AG09319 (cell line): Measurements from ENCODE around the gene CALU.
A peak's percentile ranks its signal among the peaks of the same experiment; 100 is the strongest.

Source experiments
- DNase-seq: peaks from one replicate; pipeline ENCODE4 v3.0.0-alpha.2; 2010; ENCODE audit warnings: low read depth; ENCODE audit errors: extremely low read depth
- TF ChIP-seq, protein P1 (sequence below): IDR thresholded peaks from 2 replicates; pipeline ENCODE4 v1.5.1; 2011; ENCODE audit warnings: low read depth, mild to moderate bottlenecking, inconsistent platforms, low read length, moderate library complexity

Gene CALU

DNA sequence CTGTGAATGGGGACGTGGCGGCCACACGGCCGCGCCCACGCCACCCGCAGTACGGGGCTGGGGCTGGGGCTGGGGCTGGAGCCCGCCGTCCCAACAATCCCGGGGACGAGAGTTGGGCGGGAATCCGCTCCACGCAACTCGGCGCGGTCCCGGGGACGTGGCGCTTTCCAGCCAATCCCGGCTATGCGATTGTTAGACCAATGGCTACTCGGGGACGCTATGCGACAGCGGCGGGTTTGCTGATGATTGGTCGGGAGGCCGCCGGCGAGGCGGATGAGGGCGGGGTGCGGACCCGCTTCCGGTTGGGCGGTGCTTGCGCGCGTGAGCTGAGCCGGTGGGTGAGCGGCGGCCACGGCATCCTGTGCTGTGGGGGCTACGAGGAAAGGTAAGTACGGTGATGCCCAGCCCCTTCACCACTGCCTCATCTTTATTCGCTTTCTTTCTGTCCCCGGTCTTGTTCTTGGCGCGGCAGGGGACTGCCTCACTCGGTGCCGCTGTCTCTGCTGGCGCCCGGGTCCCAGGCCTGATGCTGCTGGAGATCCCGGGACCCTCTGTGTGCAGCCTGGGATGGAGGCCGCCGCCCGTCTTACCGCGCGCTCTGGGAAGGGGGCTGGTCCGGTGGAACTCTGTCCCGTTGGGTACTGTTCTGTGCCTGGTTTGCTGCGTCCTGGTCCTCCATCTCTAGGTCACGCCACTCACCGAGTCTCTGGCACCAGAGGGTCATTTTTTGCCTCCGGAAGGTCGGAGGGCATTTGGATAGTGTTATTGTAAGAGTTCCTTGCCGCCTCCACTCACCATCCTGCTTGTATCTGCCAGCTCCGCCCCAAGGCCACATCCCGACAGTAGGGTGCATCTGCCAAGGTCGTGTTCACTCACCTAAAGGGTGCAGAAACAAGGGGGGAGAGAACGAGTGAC is at the start of gene CALU:
CALU (plus strand) TSS at position 312 of the 915 bp plus-strand sequence. CDS start 9,225 bp downstream, outside the sequence.
- DNase-seq, result peak; percentile 94
- TF ChIP-seq, protein P1, sequence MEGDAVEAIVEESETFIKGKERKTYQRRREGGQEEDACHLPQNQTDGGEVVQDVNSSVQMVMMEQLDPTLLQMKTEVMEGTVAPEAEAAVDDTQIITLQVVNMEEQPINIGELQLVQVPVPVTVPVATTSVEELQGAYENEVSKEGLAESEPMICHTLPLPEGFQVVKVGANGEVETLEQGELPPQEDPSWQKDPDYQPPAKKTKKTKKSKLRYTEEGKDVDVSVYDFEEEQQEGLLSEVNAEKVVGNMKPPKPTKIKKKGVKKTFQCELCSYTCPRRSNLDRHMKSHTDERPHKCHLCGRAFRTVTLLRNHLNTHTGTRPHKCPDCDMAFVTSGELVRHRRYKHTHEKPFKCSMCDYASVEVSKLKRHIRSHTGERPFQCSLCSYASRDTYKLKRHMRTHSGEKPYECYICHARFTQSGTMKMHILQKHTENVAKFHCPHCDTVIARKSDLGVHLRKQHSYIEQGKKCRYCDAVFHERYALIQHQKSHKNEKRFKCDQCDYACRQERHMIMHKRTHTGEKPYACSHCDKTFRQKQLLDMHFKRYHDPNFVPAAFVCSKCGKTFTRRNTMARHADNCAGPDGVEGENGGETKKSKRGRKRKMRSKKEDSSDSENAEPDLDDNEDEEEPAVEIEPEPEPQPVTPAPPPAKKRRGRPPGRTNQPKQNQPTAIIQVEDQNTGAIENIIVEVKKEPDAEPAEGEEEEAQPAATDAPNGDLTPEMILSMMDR, result no peak

DNA sequence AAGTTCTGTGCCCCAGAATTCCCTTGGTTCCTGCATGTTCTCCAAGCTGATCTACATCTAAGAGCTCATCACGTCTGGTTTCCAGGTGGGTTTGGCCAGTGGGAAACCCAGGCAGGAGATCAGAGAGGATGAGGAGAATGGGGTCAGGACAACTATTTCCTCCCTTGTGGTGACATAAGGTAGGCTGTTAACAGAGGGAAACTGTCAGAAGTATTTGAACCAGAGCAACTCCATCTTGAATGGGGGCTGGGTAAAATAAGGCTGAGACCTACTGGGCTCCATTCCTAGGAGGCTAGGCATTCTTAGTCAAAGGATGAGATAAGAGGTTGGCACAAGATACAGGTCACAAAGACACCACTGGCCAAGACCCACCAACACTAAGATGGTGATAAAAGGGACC is 47.9 kb upstream of the CALU start:
- DNase-seq, result no peak
- TF ChIP-seq, protein P1, result no peak

DNA sequence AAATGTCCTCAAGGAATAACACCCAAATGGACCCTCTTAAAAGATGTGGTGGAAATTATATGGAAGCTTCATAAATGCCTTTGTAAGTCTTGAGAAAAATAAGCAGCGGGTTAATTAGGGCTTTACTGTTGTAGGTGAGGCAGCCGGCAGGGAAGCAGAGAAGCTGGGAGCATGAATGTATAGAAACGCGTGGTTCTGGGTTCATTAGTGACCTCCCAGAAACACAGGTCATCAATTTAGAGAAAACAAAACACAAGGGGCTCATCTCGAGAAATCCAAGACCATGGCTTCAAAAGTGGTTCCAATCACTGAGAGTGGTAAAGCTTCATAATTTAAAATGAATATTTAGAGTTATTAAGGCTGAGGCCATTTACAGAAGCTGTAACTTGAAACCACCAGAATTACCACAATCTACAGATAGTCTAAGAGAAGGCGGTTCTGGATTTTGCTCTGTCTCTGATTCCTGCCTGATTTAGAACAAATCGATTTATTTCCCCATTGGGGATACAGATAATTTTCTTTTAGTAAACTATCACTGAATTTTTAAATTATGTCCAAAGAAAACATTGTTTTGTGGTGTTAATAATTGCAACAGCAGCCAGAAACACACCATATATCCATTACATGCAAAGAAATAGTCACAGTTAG is 46.4 kb upstream of the CALU start:
- TF ChIP-seq, protein P1, result no peak
- no peak for DNase-seq

DNA sequence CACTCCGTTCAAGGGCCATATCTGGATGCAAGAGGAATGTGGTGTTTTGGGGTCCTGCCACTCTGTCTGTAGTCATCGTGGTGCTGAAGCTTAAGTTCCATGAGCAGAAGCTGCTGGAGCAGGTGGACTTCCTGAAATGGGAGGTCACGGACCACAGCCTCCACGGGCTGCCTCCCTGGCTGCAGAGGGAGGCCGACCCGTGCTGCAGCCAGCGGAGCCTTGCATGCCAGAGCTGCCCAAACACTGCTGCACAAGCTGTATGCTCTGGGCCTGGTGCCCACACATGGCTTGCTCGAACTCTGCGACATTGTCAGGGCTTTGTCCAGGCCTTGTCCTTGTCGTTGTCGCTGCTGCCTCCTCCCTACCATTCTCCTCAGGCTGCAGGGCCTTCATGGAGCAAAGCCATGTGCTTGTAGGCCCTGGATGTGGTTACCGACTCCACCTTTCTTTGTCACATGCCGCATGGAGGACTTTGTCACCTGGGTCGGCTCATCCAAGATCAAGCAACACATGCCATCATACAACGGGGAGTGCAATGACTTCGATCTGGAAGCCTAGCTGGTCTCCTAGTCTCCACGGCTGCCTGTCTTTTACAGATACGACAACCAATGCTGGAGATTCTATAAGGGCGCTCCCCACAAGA is 45.7 kb upstream of the CALU start:
- DNase-seq, result no peak
- TF ChIP-seq, protein P1, result no peak

DNA sequence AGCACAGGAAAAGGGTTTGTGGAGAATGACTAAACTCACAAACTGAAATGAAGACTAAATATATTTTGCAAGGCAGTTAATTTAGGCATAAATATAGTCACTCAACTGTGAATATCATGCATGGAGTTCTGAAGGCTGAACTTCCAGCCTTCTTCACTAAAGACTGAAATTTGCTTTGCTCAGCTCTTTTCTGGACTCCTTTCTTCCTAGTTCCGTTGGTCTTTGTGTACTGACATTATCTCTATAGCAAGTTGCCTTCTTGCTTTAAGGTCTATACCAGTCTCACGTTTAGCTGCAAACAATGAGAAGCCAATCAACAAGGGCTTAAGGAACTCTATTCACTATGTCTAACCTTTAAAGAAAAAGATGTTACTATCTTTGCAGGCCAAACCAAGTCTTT is 44.4 kb upstream of the CALU start:
- no peak for DNase-seq
- TF ChIP-seq, protein P1, result no peak

DNA sequence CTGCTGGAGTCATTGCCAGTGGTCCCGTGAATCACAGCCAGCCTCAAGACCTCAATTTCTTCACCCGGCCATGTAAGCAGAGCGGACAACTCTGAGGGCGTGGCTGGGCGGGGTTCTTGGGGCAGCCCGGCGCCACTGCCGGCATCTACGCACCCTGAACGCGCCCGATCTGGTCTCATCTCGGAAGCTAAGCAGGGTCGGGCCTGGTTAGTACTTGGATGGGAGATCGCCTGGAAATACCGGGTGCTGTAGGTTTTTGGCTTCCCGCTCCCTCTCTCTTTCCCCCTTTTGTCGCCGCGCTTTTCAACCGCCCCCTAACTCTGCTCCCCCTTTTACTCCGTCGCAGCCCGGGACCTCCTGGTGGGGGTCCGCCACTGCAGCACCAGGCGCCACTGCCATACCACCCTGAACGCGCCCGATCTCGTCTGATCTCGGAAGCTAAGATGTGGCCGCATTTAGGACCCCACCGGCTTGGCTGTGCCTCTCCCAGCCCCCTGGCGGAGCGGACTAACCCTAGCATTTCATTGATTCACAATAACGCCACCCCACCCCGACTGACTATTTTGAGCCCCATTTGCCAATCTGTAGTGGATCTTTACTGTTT is 41.8 kb upstream of the CALU start:
- TF ChIP-seq, protein P1, result peak; percentile 44
- peak; percentile 22 for DNase-seq
